ENCODE results near the gene DOCK8.

The DOCK8 gene

GRCh38 chr9:466747-467146 is 252.1 kb downstream of the DOCK8 start:
- DNase-seq, result no peak

GRCh38 chr9:468766-469426 is 254.2 kb downstream of the DOCK8 start:
- peak in 1 of 5 experiments; percentile 36 for DNase-seq

- DNase-seq, result peak; percentile 74 to 91 (median 81)
These were observed 255.2 kb downstream of the DOCK8 start for GRCh38 chr9:469672-470551.

GRCh38 chr9:470552-471194 is 256.0 kb downstream of the DOCK8 start:
- DNase-seq, result peak in 1 of 5 experiments; percentile 5

GRCh38 chr9:471320-471719 is 256.7 kb downstream of the DOCK8 start:
- DNase-seq, result no peak

GRCh38 chr9:472479-473075 is 257.9 kb downstream of the DOCK8 start:
- DNase-seq, result no peak

- no peak for DNase-seq
These were observed 262.5 kb downstream of the DOCK8 start for GRCh38 chr9:477193-477592.

GRCh38 chr9:479304-479970 is 264.8 kb downstream of the DOCK8 start:
- no peak for DNase-seq

GRCh38 chr9:479971-480350 is 265.3 kb downstream of the DOCK8 start:
- no peak for DNase-seq

- no peak for DNase-seq
These were observed 268.1 kb downstream of the DOCK8 start for GRCh38 chr9:482739-483138.

GRCh38 chr9:486156-486555 is 271.5 kb downstream of the DOCK8 start:
- DNase-seq, result no peak

GRCh38 chr9:487429-487828 is 272.8 kb downstream of the DOCK8 start:
- DNase-seq, result no peak

GRCh38 chr9:488448-488847 is 273.8 kb downstream of the DOCK8 start:
- DNase-seq, result peak in 1 of 5 experiments; percentile 56

GRCh38 chr9:489198-490197 is 274.8 kb downstream of the DOCK8 start:
- no peak for DNase-seq

GRCh38 chr9:494764-495163 is 280.1 kb downstream of the DOCK8 start:
- no peak for DNase-seq

- no peak for DNase-seq
These were observed 281.1 kb downstream of the DOCK8 start for GRCh38 chr9:495739-496138.

- DNase-seq, result no peak
These were observed 288.7 kb downstream of the DOCK8 start for GRCh38 chr9:503326-503725.

GRCh38 chr9:503881-504852 is 289.5 kb downstream of the DOCK8 start, which contains the start of gene KANK1:
Gene KANK1, plus strand, starts transcription at chr9:504695.
- peak; percentile 41 to 84 (median 65) for DNase-seq

- DNase-seq, result no peak
These were observed 290.5 kb downstream of the DOCK8 start for GRCh38 chr9:504921-505740.
